ENCODE results near the gene EPN2. TPM values are rescaled to one million over a fixed set of nuclear protein-coding genes. Genes with fewer than 3 reads are reported as not detected.

Gene EPN2
- total and polyA plus RNA-seq, 2 donors: 3.8 to 8.5 TPM

- WGBS: 94% methylated on average over 3 of the region's 3 CpGs
- H3K27ac ChIP-seq (ENCODE audit: low read depth in 1 of 2, low read length in 1 of 2): no peak overlapping the region
- H3K36me3 ChIP-seq (ENCODE audit: control insufficient read depth in 2 of 2, insufficient read depth in 2 of 2, low read length in 1 of 2): no peaks in the 10 kb centered on the region
- no peaks in the 10 kb centered on the region for H3K4me1 ChIP-seq (ENCODE audit: control insufficient read depth in 2 of 2, insufficient read depth in 2 of 2, low read length in 2 of 2)
- peaks cover 0 to 13% of the 10 kb centered on the region in 2 donors for H3K27me3 ChIP-seq (ENCODE audit: control insufficient read depth in 2 of 2, insufficient read depth in 1 of 2, low read length in 1 of 2)
- no peaks in the 10 kb centered on the region for H3K9me3 ChIP-seq (ENCODE audit: control insufficient read depth in 2 of 2, insufficient read depth in 1 of 2, low read length in 1 of 2)
- DNase-seq (ENCODE audit: low read depth in 6 of 9, low spot score in 9 of 9): no peak
- no peak overlapping the region for H3K4me3 ChIP-seq (ENCODE audit: low read length in 2 of 2)
These were observed 47.1 kb downstream of the EPN2 start for GRCh38 chr17:19284005-19284959.

GRCh38 chr17:19285213-19285900 lies 48.2 kb downstream of the EPN2 start:
- no peak overlapping the region for H3K27ac ChIP-seq (ENCODE audit: low read depth in 1 of 2, low read length in 1 of 2)
- DNase-seq (ENCODE audit: low read depth in 6 of 9, low spot score in 9 of 9): no peak

GRCh38 chr17:19286751-19287341 lies 49.7 kb downstream of the EPN2 start:
- H3K27ac ChIP-seq (ENCODE audit: low read depth in 1 of 2, low read length in 1 of 2): no peak overlapping the region
- H3K4me3 ChIP-seq (ENCODE audit: low read length in 2 of 2): no peak overlapping the region
- peaks cover 0 to 26% of the 10 kb centered on the region in 2 donors for H3K27me3 ChIP-seq (ENCODE audit: control insufficient read depth in 2 of 2, insufficient read depth in 1 of 2, low read length in 1 of 2)
- WGBS: 95% methylated on average over 11 of the region's 11 CpGs
- H3K9me3 ChIP-seq (ENCODE audit: control insufficient read depth in 2 of 2, insufficient read depth in 1 of 2, low read length in 1 of 2): no peaks in the 10 kb centered on the region
- no peaks in the 10 kb centered on the region for H3K36me3 ChIP-seq (ENCODE audit: control insufficient read depth in 2 of 2, insufficient read depth in 2 of 2, low read length in 1 of 2)
- peaks cover 0 to 3% of the 10 kb centered on the region in 2 donors for H3K4me1 ChIP-seq (ENCODE audit: control insufficient read depth in 2 of 2, insufficient read depth in 2 of 2, low read length in 2 of 2)
- DNase-seq (ENCODE audit: low read depth in 6 of 9, low spot score in 9 of 9): no peak

More at GRCh38 chr17:19285213-19285900, 48.2 kb downstream of the EPN2 start:
- Histone ChIP-seq H3K27me3 (ENCODE audit: control insufficient read depth in 2 of 2, insufficient read depth in 1 of 2, low read length in 1 of 2) (peaks cover 0 to 19% of the 10 kb centered on the region in 2 donors), H3K4me3 (ENCODE audit: low read length in 2 of 2) (no peak overlapping the region), H3K4me1 (ENCODE audit: control insufficient read depth in 2 of 2, insufficient read depth in 2 of 2, low read length in 2 of 2) (peaks cover 0 to 3% of the 10 kb centered on the region in 2 donors), H3K36me3 (ENCODE audit: control insufficient read depth in 2 of 2, insufficient read depth in 2 of 2, low read length in 1 of 2) (no peaks in the 10 kb centered on the region), H3K9me3 (ENCODE audit: control insufficient read depth in 2 of 2, insufficient read depth in 1 of 2, low read length in 1 of 2) (no peaks in the 10 kb centered on the region)
- 96% methylated on average over 21 of the region's 21 CpGs for whole genome bisulfite sequencing

GRCh38 chr17:19287651-19288050 lies 50.5 kb downstream of the EPN2 start:
- Histone ChIP-seq H3K4me3 (ENCODE audit: low read length in 2 of 2) (no peak overlapping the region), H3K27ac (ENCODE audit: low read depth in 1 of 2, low read length in 1 of 2) (no peak overlapping the region), H3K9me3 (ENCODE audit: control insufficient read depth in 2 of 2, insufficient read depth in 1 of 2, low read length in 1 of 2) (no peaks in the 10 kb centered on the region), H3K36me3 (ENCODE audit: control insufficient read depth in 2 of 2, insufficient read depth in 2 of 2, low read length in 1 of 2) (no peaks in the 10 kb centered on the region), H3K27me3 (ENCODE audit: control insufficient read depth in 2 of 2, insufficient read depth in 1 of 2, low read length in 1 of 2) (peaks cover 0 to 33% of the 10 kb centered on the region in 2 donors), H3K4me1 (ENCODE audit: control insufficient read depth in 2 of 2, insufficient read depth in 2 of 2, low read length in 2 of 2) (peaks cover 0 to 3% of the 10 kb centered on the region in 2 donors)
- DNase-seq (ENCODE audit: low read depth in 6 of 9, low spot score in 9 of 9): no peak
- WGBS: 86% methylated on average over 2 of the region's 2 CpGs

GRCh38 chr17:19288453-19288852 lies 51.3 kb downstream of the EPN2 start:
- 97% methylated on average over 5 of the region's 5 CpGs for WGBS
- no peak overlapping the region for H3K27ac ChIP-seq (ENCODE audit: low read depth in 1 of 2, low read length in 1 of 2)
- DNase-seq (ENCODE audit: low read depth in 6 of 9, low spot score in 9 of 9): no peak

GRCh38 chr17:19290066-19290705 lies 53.0 kb downstream of the EPN2 start:
- 24% methylated on average over 9 of the region's 9 CpGs for WGBS
- Histone ChIP-seq H3K4me3 (ENCODE audit: low read length in 2 of 2) (no peak overlapping the region), H3K36me3 (ENCODE audit: control insufficient read depth in 2 of 2, insufficient read depth in 2 of 2, low read length in 1 of 2) (no peaks in the 10 kb centered on the region), H3K9me3 (ENCODE audit: control insufficient read depth in 2 of 2, insufficient read depth in 1 of 2, low read length in 1 of 2) (no peaks in the 10 kb centered on the region), H3K27me3 (ENCODE audit: control insufficient read depth in 2 of 2, insufficient read depth in 1 of 2, low read length in 1 of 2) (peaks cover 0 to 32% of the 10 kb centered on the region in 2 donors), H3K4me1 (ENCODE audit: control insufficient read depth in 2 of 2, insufficient read depth in 2 of 2, low read length in 2 of 2) (peaks cover 0 to 3% of the 10 kb centered on the region in 2 donors), H3K27ac (ENCODE audit: low read depth in 1 of 2, low read length in 1 of 2) (no peak overlapping the region)
- no peak for DNase-seq (ENCODE audit: low read depth in 6 of 9, low spot score in 9 of 9)

More at GRCh38 chr17:19288453-19288852, 51.3 kb downstream of the EPN2 start:
- H3K4me3 ChIP-seq (ENCODE audit: low read length in 2 of 2): no peak overlapping the region
- H3K27me3 ChIP-seq (ENCODE audit: control insufficient read depth in 2 of 2, insufficient read depth in 1 of 2, low read length in 1 of 2): peaks cover 0 to 34% of the 10 kb centered on the region in 2 donors
- H3K36me3 ChIP-seq (ENCODE audit: control insufficient read depth in 2 of 2, insufficient read depth in 2 of 2, low read length in 1 of 2): no peaks in the 10 kb centered on the region
- H3K9me3 ChIP-seq (ENCODE audit: control insufficient read depth in 2 of 2, insufficient read depth in 1 of 2, low read length in 1 of 2): no peaks in the 10 kb centered on the region
- H3K4me1 ChIP-seq (ENCODE audit: control insufficient read depth in 2 of 2, insufficient read depth in 2 of 2, low read length in 2 of 2): peaks cover 0 to 3% of the 10 kb centered on the region in 2 donors

GRCh38 chr17:19291646-19292376 lies 54.6 kb downstream of the EPN2 start:
- Histone ChIP-seq H3K27me3 (ENCODE audit: control insufficient read depth in 2 of 2, insufficient read depth in 1 of 2, low read length in 1 of 2) (peaks cover 0 to 32% of the 10 kb centered on the region in 2 donors), H3K4me1 (ENCODE audit: control insufficient read depth in 2 of 2, insufficient read depth in 2 of 2, low read length in 2 of 2) (peaks cover 0 to 3% of the 10 kb centered on the region in 2 donors), H3K27ac (ENCODE audit: low read depth in 1 of 2, low read length in 1 of 2) (no peak overlapping the region), H3K36me3 (ENCODE audit: control insufficient read depth in 2 of 2, insufficient read depth in 2 of 2, low read length in 1 of 2) (no peaks in the 10 kb centered on the region), H3K4me3 (ENCODE audit: low read length in 2 of 2) (no peak overlapping the region), H3K9me3 (ENCODE audit: control insufficient read depth in 2 of 2, insufficient read depth in 1 of 2, low read length in 1 of 2) (no peaks in the 10 kb centered on the region)
- 89% methylated on average over 12 of the region's 12 CpGs for WGBS
- no peak for DNase-seq (ENCODE audit: low read depth in 6 of 9, low spot score in 9 of 9)

- peaks cover 0 to 3% of the 10 kb centered on the region in 2 donors for H3K4me1 ChIP-seq (ENCODE audit: control insufficient read depth in 2 of 2, insufficient read depth in 2 of 2, low read length in 2 of 2)
- WGBS: 95% methylated on average over 4 of the region's 4 CpGs
- H3K27me3 ChIP-seq (ENCODE audit: control insufficient read depth in 2 of 2, insufficient read depth in 1 of 2, low read length in 1 of 2): peaks cover 0 to 30% of the 10 kb centered on the region in 2 donors
- no peak overlapping the region for H3K27ac ChIP-seq (ENCODE audit: low read depth in 1 of 2, low read length in 1 of 2)
- no peaks in the 10 kb centered on the region for H3K9me3 ChIP-seq (ENCODE audit: control insufficient read depth in 2 of 2, insufficient read depth in 1 of 2, low read length in 1 of 2)
- H3K36me3 ChIP-seq (ENCODE audit: control insufficient read depth in 2 of 2, insufficient read depth in 2 of 2, low read length in 1 of 2): no peaks in the 10 kb centered on the region
- no peak overlapping the region for H3K4me3 ChIP-seq (ENCODE audit: low read length in 2 of 2)
- no peak for DNase-seq (ENCODE audit: low read depth in 6 of 9, low spot score in 9 of 9)
These were observed 55.2 kb downstream of the EPN2 start for GRCh38 chr17:19292377-19292711.
